GM12878 (cell line): ENCODE measurements around the gene TNPO2. TPM values are rescaled to one million over a fixed set of nuclear protein-coding genes. Genes with fewer than 3 reads are reported as not detected.
A peak's percentile ranks its signal among the peaks of the same experiment; 100 is the strongest.

Source experiments
- ATAC-seq: fragments of 200-7000 bp; cut with Tn5 transposase; 3 replicates; pipeline ENCODE4 v1.9.1; 2020; ENCODE audit warnings: mild to moderate bottlenecking, moderate library complexity
- BruUV-seq: library from RNA; stranded (reverse); fragments of 400-500 nt; replicated peaks from 2 replicates; lab custom pipeline; 2021; lab: Mats Ljungman, UMichigan
- CTCF ChIA-PET: fragments of 300-600 bp; sonication (Branson Sonifier 250); formaldehyde crosslinking; extraction: SDS; loops from one replicate; lab custom pipeline; 2021; ENCODE audit warnings: inconsistent platforms; lab: Yijun Ruan, JAX
- POLR2A ChIA-PET: fragments of 350-600 bp; formaldehyde crosslinking; extraction: SDS; loops from one replicate; lab custom pipeline; 2021; ENCODE audit warnings: inconsistent platforms; lab: Charles Lee
- RAD21 ChIA-PET: fragments of 300-600 bp; sonication (Branson Sonifier 250); formaldehyde crosslinking; loops from one replicate; lab custom pipeline; 2023; ENCODE audit warnings: antibody characterized with exemption; ENCODE audit not compliant: unreplicated experiment; lab: Charles Lee
- SMC1A ChIA-PET: fragments of 300-600 bp; sonication (Branson Sonifier 250); formaldehyde crosslinking; loops from one replicate; lab custom pipeline; 2023; ENCODE audit not compliant: unreplicated experiment, uncharacterized antibody; lab: Charles Lee
- DNase-seq: peaks from one replicate; pipeline ENCODE4 v3.0.0-alpha.2; 2011; ENCODE audit warnings: low read depth, low spot score
- FAIRE-seq: peaks from 3 replicates; lab custom pipeline; 2011; peaks lifted over from hg19 to GRCh38; lab: Jason Lieb, UNC
- H2AFZ ChIP-seq: 2 replicates; pipeline ENCODE4 v1.6.0; 2011; ENCODE audit warnings: low read depth, low read length, control low read depth; ENCODE audit not compliant: control insufficient read depth
- H3K27ac ChIP-seq: 2 replicates; pipeline ENCODE4 v1.5.1; 2011; ENCODE audit warnings: control low read depth; ENCODE audit not compliant: control insufficient read depth, insufficient read depth
- H3K27me3 ChIP-seq, 2 experiments: replicated peaks in 1 of 2; 2 replicates each; pipeline versions ENCODE4 v1.6.0 to v1.6.1; 2011; ENCODE audit warnings: low read length in 1 of 2; ENCODE audit not compliant: control insufficient read depth in 2 of 2, insufficient read depth in 2 of 2
- H3K36me3 ChIP-seq, 2 experiments: 2 replicates each; pipeline ENCODE4 v1.5.1; 2011; ENCODE audit warnings: low read length in 1 of 2; ENCODE audit not compliant: control insufficient read depth in 2 of 2, insufficient read depth in 2 of 2
- H3K4me1 ChIP-seq: 2 replicates; pipeline ENCODE4 v1.6.1; 2011; ENCODE audit warnings: mild to moderate bottlenecking, low read length, moderate library complexity, mixed read lengths; ENCODE audit not compliant: control insufficient read depth, insufficient read depth
- H3K4me2 ChIP-seq: 2 replicates; pipeline ENCODE4 v1.6.0; 2011; ENCODE audit warnings: control low read depth; ENCODE audit not compliant: control insufficient read depth, insufficient read depth
- H3K4me3 ChIP-seq: fragments of 200-600 bp; sonication (generic); 2 replicates; pipeline ENCODE4 v1.5.1; 2016
- H3K79me2 ChIP-seq: 2 replicates; pipeline ENCODE4 v1.6.0; 2011; ENCODE audit warnings: low read length; ENCODE audit not compliant: control insufficient read depth, insufficient read depth
- H3K9ac ChIP-seq: 2 replicates; pipeline ENCODE4 v1.8.0; 2011; ENCODE audit warnings: low read length, control low read depth, mixed read lengths; ENCODE audit not compliant: control insufficient read depth, insufficient read depth
- H3K9me3 ChIP-seq: replicated peaks from 3 replicates; pipeline ENCODE4 v1.5.1; 2011; ENCODE audit warnings: mild to moderate bottlenecking, low read length; ENCODE audit not compliant: control insufficient read depth, insufficient read depth
- H4K20me1 ChIP-seq: 2 replicates; pipeline ENCODE4 v1.6.0; 2011; ENCODE audit not compliant: control insufficient read depth, insufficient read depth
- BRCA1 ChIP-seq: IDR thresholded peaks from 2 replicates; pipeline ENCODE4 v1.6.1; 2011; ENCODE audit warnings: low read depth, low read length, improper control_type of control experiment
- CBX5 ChIP-seq: sonication (generic); IDR thresholded peaks from 2 replicates; pipeline ENCODE4 v1.6.1; 2016; ENCODE audit warnings: low read depth, moderate library complexity, mild to moderate bottlenecking, inconsistent platforms
- HSF1 ChIP-seq: fragments of 150-350 bp; IDR thresholded peaks from 2 replicates; pipeline ENCODE4 v1.6.1; 2014; ENCODE audit warnings: mild to moderate bottlenecking, low read depth, low read length
- LARP7 ChIP-seq: fragments of 450-650 bp; IDR thresholded peaks from 2 replicates; pipeline ENCODE4 v1.6.1; 2017; ENCODE audit warnings: mild to moderate bottlenecking
- MAX ChIP-seq: IDR thresholded peaks from 2 replicates; pipeline ENCODE4 v1.6.1; 2012; ENCODE audit warnings: low read depth, low read length, improper control_type of control experiment
- NBN ChIP-seq: fragments of 450-650 bp; IDR thresholded peaks from 2 replicates; pipeline ENCODE4 v1.6.1; 2016
- NFXL1 ChIP-seq: fragments of 450-650 bp; IDR thresholded peaks from 2 replicates; pipeline ENCODE4 v1.6.1; 2017; ENCODE audit warnings: antibody characterized with exemption, mild to moderate bottlenecking, borderline replicate concordance
- POLR2A ChIP-seq: IDR thresholded peaks from 2 replicates; pipeline ENCODE4 v1.6.1; 2011; ENCODE audit warnings: low read depth, mild to moderate bottlenecking, low read length
- POLR2AphosphoS5 ChIP-seq: IDR thresholded peaks from 2 replicates; pipeline ENCODE4 v1.6.1; 2011; ENCODE audit warnings: mild to moderate bottlenecking, low read length, inconsistent platforms
- PRDM15 ChIP-seq: fragments of 450-650 bp; formaldehyde crosslinking; IDR thresholded peaks from 2 replicates; pipeline ENCODE4 v1.4.0; 2020; ENCODE audit warnings: mild to moderate bottlenecking, moderate library complexity
- SIX5 ChIP-seq: IDR thresholded peaks from 2 replicates; pipeline ENCODE4 v1.6.1; 2011; ENCODE audit warnings: mild to moderate bottlenecking, low read depth, low read length, moderate library complexity; ENCODE audit not compliant: severe bottlenecking
- SMAD1 ChIP-seq: fragments of 450-650 bp; IDR thresholded peaks from 2 replicates; pipeline ENCODE4 v1.6.1; 2018; ENCODE audit warnings: mild to moderate bottlenecking, low read depth; ENCODE audit not compliant: partially characterized antibody
- TAF1 ChIP-seq: IDR thresholded peaks from 2 replicates; pipeline ENCODE4 v1.6.1; 2011; ENCODE audit warnings: mild to moderate bottlenecking, low read depth, low read length, borderline replicate concordance
- ZNF207 ChIP-seq: fragments of 450-650 bp; IDR thresholded peaks from 2 replicates; pipeline ENCODE4 v1.6.1; 2014; ENCODE audit warnings: antibody characterized with exemption, mild to moderate bottlenecking, borderline replicate concordance
- WGBS: methylation state at CpG from one replicate; pipeline ENCODE4 v1.1.6; 2016; ENCODE audit warnings: low lambda C conversion rate; ENCODE audit not compliant: insufficient replicate concordance, insufficient coverage; ENCODE audit errors: missing lambda C conversion rate; 5-methylcytosine and 5-hydroxymethylcytosine counted together
- in situ Hi-C: fragments of 300-500 bp; cut with MboI; formaldehyde crosslinking; loops from 9 replicates; pipeline ENCODE4 v1.14.3; 2018; ENCODE audit warnings: mixed read lengths
- intact Hi-C: fragments of 100-400 bp; cut with micrococcal nuclease; formaldehyde crosslinking; loops from one replicate; pipeline ENCODE4 v1.14.2; 2022; ENCODE audit not compliant: unreplicated experiment
- polyA plus RNA-seq, 11 experiments: library from polyadenylated mRNA; depleted of rRNA in 4 of 11; unstranded in 6 of 11; stranded (reverse) in 5 of 11; fragments of >200 nt; fragmentation: Nextera tagmentation in 4 of 11; fragmentation: Illumina TruSeq in 1 of 11; extraction: Ambion mirVana in 4 of 11; extraction: Trizol in 1 of 11; gene quantifications; 1 replicate in 1 of 11; 2 replicates in 10 of 11; pipeline versions ENCODE4 v1.2.1 to v1.2.3, GENCODE V29; 2011 to 2016; ENCODE audit warnings: inconsistent platforms in 2 of 11, missing spikeins in 2 of 11, low read depth in 1 of 11
- total RNA-seq, 4 experiments: library from RNA; depleted of rRNA in 3 of 4; stranded (reverse); fragments of >200 nt in 3 of 4; fragmentation: Illumina TruSeq in 1 of 4; extraction: Trizol in 1 of 4; gene quantifications; 2 replicates each; pipeline versions ENCODE4 v1.2.1 to v1.2.3, GENCODE V29; 2013 to 2021

TNPO2 gene
- total and polyA plus RNA-seq, 10 of the 15 experiments (the other 5 are each of a cell fraction or from before 2014, with no cell fraction given), result 5.5 to 99.7 (median 29.6) TPM

GRCh38 chr19:12696366-12697335 is 27.1 kb downstream of the TNPO2 start, which contains the start of gene FBXW9:
Gene FBXW9 (minus strand): TSS chr19:12696631. CDS start chr19:12696581, 50 bp downstream.
- H3K27me3 ChIP-seq, result no peaks in the 10 kb centered on the region
- SMC1A ChIA-PET, result interaction anchor here (0.7 to 1.1 kb wide), 2 partner anchors 21 to 61 kb away, joined by 3 to 4 read pairs; no protein-coding TSS in a partner anchor
- peak within 1 kb of the TSS; percentile 96 for H3K4me2 ChIP-seq
- CTCF ChIA-PET, result interaction anchor here (0.8 to 1.5 kb wide), 3 partner anchors 19 to 151 kb away, joined by 4 to 5 read pairs (median 4); no protein-coding TSS in a partner anchor
- H3K9ac ChIP-seq, result peak within 1 kb of the TSS; percentile 82
- in situ Hi-C loops, result no loop called here
- 7% methylated on average over 59 of the region's 59 CpGs for WGBS
- H3K36me3 ChIP-seq, result peaks cover 6 to 10% of the 10 kb centered on the region in 2 experiments; a peak in 3 of 4 replicates
- H3K27ac ChIP-seq, result peak within 1 kb of the TSS; percentile 83
- RAD21 ChIA-PET, result interaction anchor here (0.8 to 1.0 kb wide), 2 partner anchors 99 to 129 kb away, joined by 3 read pairs; no protein-coding TSS in a partner anchor
- DNase-seq (peak; percentile 84), ATAC-seq (peak; percentile 96), FAIRE-seq (peak; percentile 94)
- no peaks in the 10 kb centered on the region for H4K20me1 ChIP-seq
- intact Hi-C loops, result no loop called here
- peak within 1 kb of the TSS; percentile 94 for H2AFZ ChIP-seq
- peaks cover 9% of the 10 kb centered on the region for H3K4me1 ChIP-seq
- BruUV-seq, result TSS peak; percentile 100
- no peaks in the 10 kb centered on the region for H3K79me2 ChIP-seq
- POLR2A ChIA-PET, result interaction anchor here (0.6 to 1.4 kb wide), 8 partner anchors 11 to 711 kb away, joined by 3 to 5 read pairs (median 4); no protein-coding TSS in a partner anchor
- no peaks in the 10 kb centered on the region for H3K9me3 ChIP-seq
- H3K4me3 ChIP-seq, result peak within 1 kb of the TSS; percentile 85
- TF ChIP-seq POLR2A (peak; percentile 93), PRDM15 (CRISPR knock-in tag) (no peak), SMAD1 (no peak), BRCA1 (no peak), ZNF207 (peak; percentile 97; the same call in 1 of the 2 replicates), MAX (peak; percentile 83), CBX5 (0 out of 2 replicates have a peak, but pooled peaks have one; percentile 67), POLR2AphosphoS5 (peak; percentile 96), HSF1 (no peak), NFXL1 (no peak), NBN (peak; percentile 91), TAF1 (peak; percentile 67; the same call in 1 of the 2 replicates), SIX5 (peak; percentile 68), LARP7 (peak; percentile 87)
